ELF-1 (cell line): ENCODE measurements around the gene PITHD1.
"Not testable (repeated sequence)": the region's sequence is repeated elsewhere in the genome, so short reads cannot be mapped to it uniquely, and the experiment has no call there.

Experiments
- DNase-seq: peaks from one replicate; pipeline ENCODE4 v3.0.0-alpha.2; 2016; ENCODE audit warnings: low read depth, low spot score

PITHD1 gene

DNA sequence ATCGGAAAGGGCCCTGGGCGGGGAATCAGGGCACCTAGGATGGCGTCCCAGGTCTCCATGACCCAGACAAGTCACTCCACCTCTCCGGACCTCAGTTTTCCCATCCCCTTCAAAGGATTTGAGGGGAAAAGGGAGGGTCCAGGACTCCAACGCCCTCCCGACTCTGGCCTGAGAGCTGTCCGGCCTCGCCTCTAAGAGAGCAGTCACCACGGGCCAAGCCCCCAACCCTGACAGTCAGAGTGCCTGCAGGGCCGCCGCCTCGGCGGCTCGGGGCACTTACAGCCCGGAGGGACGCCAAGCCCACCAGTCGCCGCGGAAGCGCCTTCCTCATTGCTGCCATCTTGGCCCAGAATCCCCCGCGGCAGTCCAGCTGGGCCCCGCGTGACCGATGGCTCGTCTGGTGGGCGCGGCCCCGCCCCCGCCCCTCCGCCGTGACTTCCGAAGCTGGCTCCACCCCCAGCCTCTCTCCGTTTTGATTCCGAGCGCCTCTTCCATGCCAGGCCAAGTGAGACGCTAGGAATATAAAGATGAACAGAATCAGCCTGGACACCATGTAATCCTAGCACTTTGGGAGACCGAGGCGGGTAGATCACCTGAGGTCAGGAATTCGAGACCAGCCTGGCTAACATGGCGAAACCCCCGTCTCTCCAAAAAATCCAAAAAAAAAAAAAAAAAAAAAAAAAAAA, 47.0 kb downstream of the PITHD1 start, which contains the start of gene HMGCL:
Gene HMGCL, minus strand, starts transcription at position 354 of the 686 bp plus-strand sequence. Its CDS starts 14 bp downstream, at position 340.
- peak; percentile 92 for DNase-seq

DNA sequence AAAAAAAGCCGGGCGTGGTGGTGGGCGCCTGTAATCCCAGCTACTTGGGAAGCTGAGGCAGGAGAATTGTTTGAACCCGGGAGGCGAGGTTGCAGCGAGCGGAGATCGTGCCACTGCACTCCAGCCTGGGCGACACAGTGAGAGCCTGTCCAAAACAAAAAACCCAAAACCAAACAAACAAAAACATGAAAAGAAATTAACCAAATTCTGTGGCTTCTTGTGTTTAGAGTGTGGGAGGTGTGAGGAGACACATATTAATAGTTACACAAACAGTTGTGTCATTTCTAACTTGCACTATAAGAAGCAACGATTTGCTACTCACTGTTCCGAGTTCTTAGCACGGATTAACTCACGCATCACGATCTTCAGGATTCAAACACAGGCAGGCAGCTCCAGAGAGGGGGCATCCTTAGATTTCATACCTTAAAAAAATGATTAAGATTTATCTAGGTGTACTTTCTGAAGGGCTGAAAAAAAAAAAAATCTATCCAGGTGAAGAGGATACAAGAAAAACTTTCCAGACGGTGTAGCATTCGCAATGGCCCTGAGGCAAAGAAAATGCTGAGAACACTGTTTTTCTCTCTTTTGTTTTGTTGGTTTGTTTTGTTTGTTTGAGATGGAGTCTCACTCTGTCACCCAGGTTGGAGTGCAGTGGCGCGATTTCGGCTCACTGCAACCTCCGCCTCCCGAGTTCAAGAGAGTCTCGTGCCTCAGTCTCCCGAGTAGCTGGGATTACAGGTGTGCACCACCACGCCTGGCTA, 47.7 kb downstream of the PITHD1 start:
- DNase-seq = peak; percentile 27

DNA sequence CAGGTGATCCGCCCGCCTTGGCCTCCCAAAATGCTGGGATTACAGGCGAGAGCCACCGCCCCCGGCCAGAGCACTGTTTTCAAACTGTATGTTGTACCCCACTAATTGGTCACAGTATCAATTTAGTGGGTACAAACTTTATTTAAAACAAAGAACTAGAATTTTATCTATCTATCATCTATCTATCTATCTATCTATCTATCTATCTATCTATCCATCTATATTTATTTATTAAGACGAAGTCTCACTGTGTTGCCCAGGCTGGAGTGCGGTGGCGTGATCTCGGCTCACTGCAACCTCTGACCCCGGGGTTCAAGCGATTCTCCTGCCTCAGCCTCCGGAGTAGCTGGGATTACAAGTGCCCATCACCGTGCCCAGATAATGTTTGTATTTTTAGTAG, 48.4 kb downstream of the PITHD1 start:
- not testable (repeated sequence) for DNase-seq

DNA sequence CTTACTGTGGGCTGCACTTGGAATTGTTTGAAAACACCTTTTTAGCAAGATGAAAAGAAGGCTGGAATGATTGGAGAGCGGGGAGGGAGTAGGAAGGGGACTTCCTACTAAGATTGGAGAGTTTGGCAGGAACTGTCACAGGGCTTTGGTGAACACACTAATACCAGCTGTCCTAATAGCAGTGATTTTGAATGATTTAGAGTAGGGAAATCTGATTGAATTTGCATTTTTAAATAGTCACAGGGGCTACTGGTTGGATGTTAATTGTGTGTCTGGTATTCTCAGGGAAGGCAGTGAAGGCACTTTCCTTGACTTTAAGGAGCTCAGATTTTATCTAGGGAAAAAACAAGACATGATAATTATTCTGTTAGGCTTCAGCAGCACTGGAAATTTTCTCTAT, 49.5 kb downstream of the PITHD1 start:
- DNase-seq = no peak

DNA sequence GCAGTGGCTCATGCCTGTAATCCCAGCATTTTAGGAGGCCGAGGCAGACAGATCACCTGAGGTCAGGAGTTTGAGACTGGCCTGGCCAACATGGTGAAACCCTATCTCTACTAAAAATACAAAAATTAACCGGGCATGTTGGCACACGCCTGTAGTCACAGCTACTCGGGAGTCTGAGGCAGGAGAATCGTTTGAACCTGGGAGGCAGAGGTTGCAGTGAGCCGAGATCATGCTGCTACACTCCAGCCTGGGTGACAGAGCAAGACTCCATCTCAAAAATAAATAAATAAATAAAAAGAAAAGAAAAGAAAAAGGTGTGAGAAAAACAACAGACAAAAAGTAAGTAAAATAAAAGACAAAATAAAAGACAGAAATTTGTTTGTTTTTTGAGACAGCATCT, 55.9 kb downstream of the PITHD1 start:
- not testable (repeated sequence) for DNase-seq

DNA sequence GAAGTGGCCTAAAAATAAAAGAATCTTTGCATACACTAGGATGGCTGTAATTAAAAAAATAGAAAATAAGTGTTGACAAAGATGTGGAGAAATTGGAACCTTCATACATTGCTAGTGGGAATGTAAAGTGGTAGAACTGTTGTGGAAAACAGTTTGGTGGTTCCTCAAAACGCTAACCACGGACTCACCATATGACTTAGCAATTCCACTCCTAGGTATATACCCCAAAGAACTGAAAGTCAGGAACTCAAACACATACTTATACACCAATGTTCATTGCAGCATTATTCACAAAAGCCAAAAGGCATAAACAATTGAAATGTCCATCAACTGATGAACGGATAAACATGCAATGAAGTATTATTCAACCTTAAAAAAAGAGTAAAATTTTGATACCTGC, 57.8 kb downstream of the PITHD1 start:
- DNase-seq = no peak
